Measurements from ENCODE around the gene COPA. TPM values are rescaled to one million over a fixed set of nuclear protein-coding genes. Genes with fewer than 3 reads are reported as not detected.

The COPA gene
- total RNA-seq, 1 experiment from 2014 or later: 118 TPM

DNA sequence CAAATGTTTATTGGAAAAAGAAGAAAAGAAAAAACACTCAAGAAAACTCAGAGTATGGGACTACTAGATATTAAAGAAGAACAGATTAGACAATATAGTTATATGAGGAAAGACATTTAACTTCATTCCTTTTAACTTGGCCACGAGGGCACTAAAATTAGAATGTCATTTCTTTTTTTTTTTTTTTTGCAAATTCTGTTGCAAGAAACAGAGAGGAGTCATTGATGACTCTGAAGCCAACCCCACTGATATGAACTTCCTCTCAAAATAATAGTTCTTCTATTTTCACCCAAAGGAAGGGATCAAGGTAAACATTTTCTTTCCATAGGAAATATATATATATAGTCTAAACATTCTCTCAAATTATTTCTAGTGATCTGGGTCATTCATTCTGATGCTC, 33.5 kb downstream of the COPA start:
- no peak overlapping the region for H2AFZ ChIP-seq (ENCODE audit: low read length)
- H4K20me1 ChIP-seq (ENCODE audit: control insufficient read depth, insufficient read depth, insufficient read length): peaks cover 2% of the 10 kb centered on the region
- Mint-ChIP-seq H3K4me1 (peaks cover 29 to 35% of the 10 kb centered on the region in 2 experiments), H3K9me3 (no peaks in the 10 kb centered on the region), H3K27ac (no peak overlapping the region; a peak in 1 of 7 replicates), H3K27me3 (ENCODE audit: low read depth) (no peaks in the 10 kb centered on the region), H3K36me3 (ENCODE audit: insufficient read depth in 1 of 3, low read depth in 3 of 3) (peaks cover 57 to 87% (median 85%) of the 10 kb centered on the region in 3 experiments), H3K4me3 (no peak overlapping the region)
- no peak overlapping the region for H4K8ac ChIP-seq (replicated peaks; ENCODE audit: insufficient read length, low read depth, low read length)
- no peak overlapping the region for H2BK12ac ChIP-seq (ENCODE audit: insufficient read length, low read depth, low read length)
- H3K14ac ChIP-seq (ENCODE audit: insufficient read depth, low read length): no peak overlapping the region
- no peak overlapping the region for H3K23ac ChIP-seq (ENCODE audit: insufficient read length, low read depth, low read length)
- no peaks in the 10 kb centered on the region for H3K23me2 ChIP-seq (ENCODE audit: insufficient read length, low read depth, low read length, poor library complexity, severe bottlenecking)
- no peak overlapping the region for H4K5ac ChIP-seq (ENCODE audit: insufficient read length, low read depth, low read length)
- H3K9ac ChIP-seq (ENCODE audit: extremely low read depth, insufficient read length, low read length): no peak overlapping the region
- no peaks in the 10 kb centered on the region for H3K79me2 ChIP-seq (ENCODE audit: insufficient read depth, low read length)
- H2BK5ac ChIP-seq (ENCODE audit: insufficient read length, low read length): no peak overlapping the region
- no peaks in the 10 kb centered on the region for H3K27me3 ChIP-seq (ENCODE audit: insufficient read depth, low read length)
- no peak for DNase-seq
- H3K4me1 ChIP-seq (ENCODE audit: insufficient read depth, low read length): peaks cover 10% of the 10 kb centered on the region
- H3K4me2 ChIP-seq (ENCODE audit: insufficient read depth, insufficient read length, low read length): no peak overlapping the region
- no peak overlapping the region for H3K4ac ChIP-seq (ENCODE audit: low read depth, low read length)
- no peak overlapping the region for H3K27ac ChIP-seq (ENCODE audit: insufficient read length, low read depth, low read length)
- WGBS (ENCODE audit: extremely low coverage, insufficient read length, low lambda C conversion rate): no CpG with 5 or more reads among the region's 1 CpG
- no peak overlapping the region for H2BK15ac ChIP-seq (ENCODE audit: low read depth, low read length)
- no peak overlapping the region for H2AK5ac ChIP-seq (ENCODE audit: insufficient read length, low read length)
- H3T11ph ChIP-seq (ENCODE audit: low read length): no peak overlapping the region
- no peak overlapping the region for H3K56ac ChIP-seq (ENCODE audit: insufficient read length, low read depth, low read length)
- no peaks in the 10 kb centered on the region for H3K79me1 ChIP-seq (ENCODE audit: insufficient read depth, low read depth, low read length, poor library complexity, severe bottlenecking)
- TF ChIP-seq, protein P1, sequence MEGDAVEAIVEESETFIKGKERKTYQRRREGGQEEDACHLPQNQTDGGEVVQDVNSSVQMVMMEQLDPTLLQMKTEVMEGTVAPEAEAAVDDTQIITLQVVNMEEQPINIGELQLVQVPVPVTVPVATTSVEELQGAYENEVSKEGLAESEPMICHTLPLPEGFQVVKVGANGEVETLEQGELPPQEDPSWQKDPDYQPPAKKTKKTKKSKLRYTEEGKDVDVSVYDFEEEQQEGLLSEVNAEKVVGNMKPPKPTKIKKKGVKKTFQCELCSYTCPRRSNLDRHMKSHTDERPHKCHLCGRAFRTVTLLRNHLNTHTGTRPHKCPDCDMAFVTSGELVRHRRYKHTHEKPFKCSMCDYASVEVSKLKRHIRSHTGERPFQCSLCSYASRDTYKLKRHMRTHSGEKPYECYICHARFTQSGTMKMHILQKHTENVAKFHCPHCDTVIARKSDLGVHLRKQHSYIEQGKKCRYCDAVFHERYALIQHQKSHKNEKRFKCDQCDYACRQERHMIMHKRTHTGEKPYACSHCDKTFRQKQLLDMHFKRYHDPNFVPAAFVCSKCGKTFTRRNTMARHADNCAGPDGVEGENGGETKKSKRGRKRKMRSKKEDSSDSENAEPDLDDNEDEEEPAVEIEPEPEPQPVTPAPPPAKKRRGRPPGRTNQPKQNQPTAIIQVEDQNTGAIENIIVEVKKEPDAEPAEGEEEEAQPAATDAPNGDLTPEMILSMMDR (conservative IDR thresholded peaks at IDR 0.05): no peak
- H4K91ac ChIP-seq (ENCODE audit: insufficient read length, low read depth, low read length): no peak overlapping the region
- no peak overlapping the region for H3K18ac ChIP-seq (ENCODE audit: insufficient read length, low read depth, low read length)
- no peaks in the 10 kb centered on the region for H3K9me3 ChIP-seq (ENCODE audit: control insufficient read depth, low read depth, low read length)
- H2BK20ac ChIP-seq (ENCODE audit: low read depth, low read length, poor library complexity, severe bottlenecking): no peak overlapping the region
- no peak overlapping the region for H2BK120ac ChIP-seq (ENCODE audit: low read depth, low read length, poor library complexity, severe bottlenecking)

Data from H9 (cell line).